Thymus (tissue), 11 donors: ENCODE measurements around the gene STIM1. TPM values are rescaled to one million over a fixed set of nuclear protein-coding genes. Genes with fewer than 3 reads are reported as not detected.

Experiments used
- DNase-seq, 9 donors: peaks; one replicate each; pipeline ENCODE4 v3.0.0-alpha.2; 2013; ENCODE audit warnings: low spot score in 9 of 9, low read depth in 6 of 9, missing footprints in 1 of 9
- H3K27ac ChIP-seq, 2 donors: one replicate each; pipeline ENCODE4 v1.5.1; 2013; ENCODE audit warnings: control low read depth in 1 of 2, low read depth in 1 of 2, low read length in 1 of 2, mild to moderate bottlenecking in 1 of 2, moderate library complexity in 1 of 2
- H3K27me3 ChIP-seq, 2 donors: one replicate each; pipeline ENCODE4 v1.5.1; 2013; ENCODE audit warnings: low read length in 1 of 2; ENCODE audit not compliant: control insufficient read depth in 2 of 2, insufficient read depth in 1 of 2
- H3K36me3 ChIP-seq, 2 donors: one replicate each; pipeline ENCODE4 v1.5.1; 2013; ENCODE audit warnings: low read length in 1 of 2, mild to moderate bottlenecking in 1 of 2, moderate library complexity in 1 of 2; ENCODE audit not compliant: control insufficient read depth in 2 of 2, insufficient read depth in 2 of 2
- H3K4me1 ChIP-seq, 2 donors: one replicate each; pipeline ENCODE4 v1.5.1; 2013; ENCODE audit warnings: low read length in 2 of 2; ENCODE audit not compliant: control insufficient read depth in 2 of 2, insufficient read depth in 2 of 2
- H3K4me3 ChIP-seq, 2 donors: one replicate each; pipeline ENCODE4 v1.5.1; 2013; ENCODE audit warnings: low read length in 2 of 2, control low read depth in 1 of 2, mild to moderate bottlenecking in 1 of 2
- H3K9me3 ChIP-seq, 2 donors: one replicate each; pipeline ENCODE4 v1.5.1; 2013; ENCODE audit warnings: low read length in 1 of 2, mild to moderate bottlenecking in 1 of 2; ENCODE audit not compliant: control insufficient read depth in 2 of 2, insufficient read depth in 1 of 2
- WGBS: extraction: QIAGEN DNeasy Blood & Tissue Kit; methylation state at CpG from one replicate; pipeline ENCODE4 v1.1.7; 2013; 5-methylcytosine and 5-hydroxymethylcytosine counted together
- polyA plus RNA-seq: library from polyadenylated mRNA; stranded (reverse); fragments of 200-250 nt; gene quantifications from one replicate; pipeline ENCODE4 v1.2.3, GENCODE V29; 2013
- total RNA-seq: library from RNA; stranded (reverse); fragments of 120-200 nt; gene quantifications from one replicate; pipeline ENCODE4 v1.2.4, GENCODE V29; 2013
- donor health status: healthy.

The STIM1 gene
- total and polyA plus RNA-seq, 2 donors = 30.8 to 33.0 TPM

DNA sequence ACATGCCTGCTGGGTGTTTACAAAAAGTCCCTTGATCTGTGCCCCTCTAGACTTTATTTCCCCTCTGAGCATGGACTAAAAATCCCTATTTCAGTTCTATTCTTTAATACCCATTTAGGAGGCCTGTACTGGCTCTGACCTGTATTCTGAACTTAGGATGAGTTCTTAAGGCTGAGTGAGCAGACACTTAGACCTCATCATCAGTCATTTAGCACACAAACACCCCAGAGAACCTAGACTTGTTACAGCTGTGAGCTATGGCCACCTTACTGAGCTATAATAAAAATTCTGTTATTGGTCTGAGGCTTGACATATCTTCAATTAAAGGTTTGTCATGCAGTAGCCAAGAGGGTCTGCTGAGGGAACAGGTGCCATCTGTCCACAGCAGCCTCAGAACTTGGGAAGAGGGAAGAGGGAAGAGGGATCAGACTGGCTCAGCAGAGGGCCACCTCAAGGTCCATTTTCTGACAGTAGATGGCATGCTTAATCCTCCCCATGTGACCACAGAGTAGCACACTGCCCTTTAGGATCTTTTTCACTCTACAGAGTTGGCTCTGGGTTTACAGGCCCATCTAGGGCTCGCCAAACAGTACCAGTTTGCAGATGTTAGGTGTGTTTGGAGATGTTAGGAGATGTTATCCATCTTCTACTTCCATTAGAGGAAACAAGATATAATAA is 209.0 kb downstream of the STIM1 start:
- Histone ChIP-seq H3K27ac (no peak overlapping the region), H3K9me3 (no peaks in the 10 kb centered on the region), H3K27me3 (no peaks in the 10 kb centered on the region), H3K4me1 (peaks cover 3 to 4% of the 10 kb centered on the region in 2 donors), H3K36me3 (peaks cover 27 to 33% of the 10 kb centered on the region in 2 donors), H3K4me3 (no peak overlapping the region)
- WGBS = 98% methylated on average over 1 of the region's 1 CpG
- DNase-seq = no peak

DNA sequence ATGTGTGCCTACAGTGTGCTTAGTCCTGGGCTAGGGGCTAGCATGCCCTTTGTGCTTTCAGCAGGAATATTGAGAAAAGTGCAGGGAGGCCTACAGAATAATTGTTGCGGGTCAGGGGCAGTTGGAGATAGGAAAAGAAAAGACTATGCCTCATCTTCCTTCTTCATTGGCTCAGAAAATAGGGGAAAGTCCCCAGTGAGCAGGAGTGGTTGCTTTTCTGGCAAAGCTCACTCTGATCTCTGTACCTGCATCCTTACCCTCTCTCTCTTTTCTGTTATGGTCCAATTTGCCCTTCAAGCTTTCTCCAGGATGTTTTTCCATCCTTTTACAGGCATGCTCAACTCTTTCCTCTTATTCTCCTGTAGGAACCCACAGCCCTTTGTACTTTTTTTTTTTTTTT is 209.6 kb downstream of the STIM1 start:
- Histone ChIP-seq H3K9me3 (no peaks in the 10 kb centered on the region), H3K27ac (no peak overlapping the region), H3K4me1 (peaks cover 3 to 4% of the 10 kb centered on the region in 2 donors), H3K4me3 (no peak overlapping the region), H3K27me3 (no peaks in the 10 kb centered on the region), H3K36me3 (peaks cover 27 to 32% of the 10 kb centered on the region in 2 donors)
- WGBS = 87% methylated on average over 1 of the region's 1 CpG
- no peak for DNase-seq

DNA sequence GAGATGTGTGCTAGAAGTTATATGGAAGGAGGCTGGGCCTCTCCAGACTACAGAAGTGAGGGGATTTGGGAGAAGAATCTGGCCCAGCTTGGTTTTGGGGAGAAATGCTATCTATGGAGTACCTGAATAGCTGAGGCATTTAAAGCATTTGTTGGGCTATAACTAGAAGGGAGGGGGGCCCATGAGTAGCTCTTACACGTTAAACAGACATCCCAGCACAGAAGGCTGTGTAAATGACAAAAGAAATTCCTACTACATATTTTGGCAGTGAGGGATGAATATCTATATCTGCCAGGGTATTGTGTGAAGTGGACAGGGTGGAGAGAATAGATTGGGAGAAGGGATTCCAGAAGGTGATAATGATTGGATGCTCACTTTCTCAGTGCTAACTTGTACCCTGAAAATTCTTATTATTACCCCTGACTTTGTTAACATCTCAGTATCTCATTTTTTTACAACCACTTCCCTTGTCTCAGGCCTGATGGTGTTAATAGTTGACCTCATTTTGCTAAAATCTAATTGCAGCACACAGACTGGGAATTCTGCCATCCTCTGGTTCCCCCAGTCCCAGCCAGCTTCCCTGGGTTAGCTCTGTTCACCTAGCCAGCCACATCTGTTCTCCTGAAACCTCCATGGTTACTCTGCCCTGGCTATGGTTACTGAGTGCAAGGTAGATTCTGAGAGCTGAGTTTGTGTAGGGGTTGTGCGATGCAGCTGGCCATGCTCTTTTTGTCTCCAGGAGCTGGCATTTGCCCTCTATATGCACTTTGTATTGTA is 210.3 kb downstream of the STIM1 start:
- 96% methylated on average over 2 of the region's 2 CpGs for WGBS
- no peaks in the 10 kb centered on the region for H3K9me3 ChIP-seq
- no peak for DNase-seq
- H3K36me3 ChIP-seq = peaks cover 26% of the 10 kb centered on the region in 2 donors
- no peak overlapping the region for H3K27ac ChIP-seq
- H3K4me1 ChIP-seq = peaks cover 3 to 4% of the 10 kb centered on the region in 2 donors
- H3K27me3 ChIP-seq = no peaks in the 10 kb centered on the region
- H3K4me3 ChIP-seq = no peak overlapping the region

DNA sequence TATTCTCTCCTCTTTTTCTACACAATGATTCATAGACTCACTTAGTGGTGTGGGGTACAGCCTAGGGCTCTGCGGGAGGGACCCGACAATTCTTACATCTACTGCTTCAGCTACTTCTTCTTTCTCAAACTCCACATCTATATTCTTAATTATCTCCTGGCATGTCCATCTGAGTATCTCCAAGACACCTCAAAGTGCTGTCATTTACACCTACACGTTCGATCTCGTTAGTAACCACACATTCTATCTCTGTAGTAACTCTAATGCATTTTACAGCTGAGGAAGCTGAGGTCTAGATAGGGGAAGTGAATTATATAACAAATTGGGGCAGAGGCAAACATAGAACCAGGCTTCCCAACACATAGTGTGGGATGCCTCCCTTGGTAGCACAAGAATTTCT is 211.4 kb downstream of the STIM1 start:
- DNase-seq = no peak
- H3K36me3 ChIP-seq = peaks cover 22 to 26% of the 10 kb centered on the region in 2 donors

DNA sequence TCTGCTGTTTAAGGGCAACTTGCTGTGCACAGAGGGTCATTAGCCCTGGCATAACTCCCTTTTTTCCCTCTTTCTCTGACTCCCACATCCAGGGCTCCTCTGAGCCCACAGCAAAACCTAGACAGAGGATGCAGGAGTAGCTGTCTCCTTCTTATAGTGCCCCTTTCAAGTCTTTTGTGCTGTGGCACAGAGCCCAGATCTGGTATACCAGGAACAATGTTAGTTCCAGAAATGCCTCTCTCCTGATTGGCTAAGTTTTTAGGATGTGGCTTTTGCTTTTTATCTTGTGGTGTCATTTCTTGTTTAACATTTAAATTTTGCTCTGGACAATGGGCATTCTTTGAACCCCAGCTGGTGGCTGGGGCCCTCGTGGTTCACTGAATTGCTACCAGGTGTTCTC is 213.5 kb downstream of the STIM1 start:
- no peak for DNase-seq
- Histone ChIP-seq H3K27ac (no peak overlapping the region), H3K36me3 (peaks cover 36% of the 10 kb centered on the region in 2 donors), H3K4me1 (peaks cover 4 to 6% of the 10 kb centered on the region in 2 donors), H3K27me3 (no peaks in the 10 kb centered on the region), H3K4me3 (no peak overlapping the region), H3K9me3 (no peaks in the 10 kb centered on the region)
- 30% methylated on average over 1 of the region's 1 CpG for WGBS

More for the DNA sequence above, 211.4 kb downstream of the STIM1 start:
- Histone ChIP-seq H3K27me3 (no peaks in the 10 kb centered on the region), H3K4me1 (peaks cover 4 to 5% of the 10 kb centered on the region in 2 donors), H3K4me3 (no peak overlapping the region), H3K27ac (no peak overlapping the region), H3K9me3 (no peaks in the 10 kb centered on the region)
- 54% methylated on average over 5 of the region's 5 CpGs for WGBS

DNA sequence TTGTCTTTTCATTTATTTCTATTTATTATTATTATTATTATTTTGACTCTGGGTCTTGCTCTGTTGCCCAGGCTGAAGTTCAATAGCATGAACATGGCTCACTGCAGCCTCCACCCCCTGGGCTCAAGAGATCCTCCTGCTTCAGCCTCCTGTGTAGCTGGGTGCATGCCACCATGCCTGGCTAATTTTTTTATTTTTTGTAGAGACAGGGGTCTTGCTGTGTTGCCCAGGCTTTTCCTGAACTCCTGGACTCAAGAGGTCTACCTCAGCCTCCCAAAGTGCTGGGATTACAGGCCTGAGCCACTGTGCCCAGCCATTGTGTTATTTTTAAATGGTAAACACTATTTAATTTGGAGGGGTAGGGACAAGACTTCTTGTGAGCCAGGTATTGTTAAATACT is 215.9 kb downstream of the STIM1 start:
- H3K4me3 ChIP-seq = no peak overlapping the region
- H3K9me3 ChIP-seq = peaks cover 0 to 2% of the 10 kb centered on the region in 2 donors
- no peaks in the 10 kb centered on the region for H3K27me3 ChIP-seq
- H3K27ac ChIP-seq = no peak overlapping the region
- DNase-seq = no peak
- peaks cover 4 to 6% of the 10 kb centered on the region in 2 donors for H3K4me1 ChIP-seq
- peaks cover 36 to 44% of the 10 kb centered on the region in 2 donors for H3K36me3 ChIP-seq

DNA sequence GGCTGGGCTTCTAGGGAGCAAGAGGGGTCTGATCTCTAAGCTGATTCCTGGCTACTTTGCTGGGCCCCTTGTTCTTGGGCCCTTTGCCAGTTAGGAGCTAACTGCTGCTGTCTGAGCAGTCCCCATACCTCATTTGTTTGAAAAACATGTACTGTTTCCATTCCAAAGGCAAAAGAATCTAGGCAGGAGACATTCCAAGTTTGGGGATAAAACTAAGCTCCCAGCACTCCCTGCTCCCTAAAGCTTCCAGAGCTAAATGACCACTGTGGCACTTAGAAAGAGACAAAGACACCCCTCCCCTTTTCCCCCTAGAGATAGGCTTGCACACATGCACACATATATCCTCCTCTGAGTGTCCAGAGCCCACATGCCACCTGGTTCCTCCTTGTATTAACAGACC is 216.4 kb downstream of the STIM1 start:
- H3K4me3 ChIP-seq = no peak overlapping the region
- H3K27me3 ChIP-seq = no peaks in the 10 kb centered on the region
- peak overlapping the region in 1 of 2 donors; percentile 49 for H3K27ac ChIP-seq
- peaks cover 35 to 44% of the 10 kb centered on the region in 2 donors for H3K36me3 ChIP-seq
- peak in 1 of 9 donors; percentile 18 for DNase-seq
- H3K4me1 ChIP-seq = peaks cover 4 to 6% of the 10 kb centered on the region in 2 donors
- H3K9me3 ChIP-seq = peaks cover 0 to 2% of the 10 kb centered on the region in 2 donors

DNA sequence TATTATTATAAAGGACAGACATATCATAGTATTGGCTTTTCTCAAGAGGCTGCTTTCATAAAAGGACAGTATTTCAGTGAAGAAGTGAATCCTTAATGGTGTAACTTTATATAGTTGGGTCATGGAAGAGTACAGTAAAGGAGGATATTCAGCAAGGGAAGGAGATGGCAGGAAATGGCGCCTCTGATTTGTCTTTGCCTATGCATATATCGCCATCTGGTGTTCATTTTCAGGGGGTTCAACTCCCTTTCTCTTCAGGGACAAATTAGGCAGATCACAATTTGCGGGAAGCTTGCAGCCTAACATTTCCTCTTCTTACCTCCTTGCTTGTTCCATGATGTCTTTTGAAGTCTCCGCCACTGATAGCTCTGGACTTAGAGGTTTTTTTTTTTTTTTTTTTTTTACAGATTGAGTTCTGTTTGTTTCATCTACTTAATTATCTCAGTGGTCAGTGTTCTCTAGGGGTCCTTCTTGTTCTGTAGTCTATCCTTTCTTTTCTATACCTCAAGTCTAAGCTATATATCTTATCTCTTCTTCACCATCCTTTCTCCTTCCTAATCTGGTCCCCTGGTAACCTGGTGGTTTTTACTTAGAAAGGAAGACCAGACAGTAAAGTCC is 217.3 kb downstream of the STIM1 start:
- Histone ChIP-seq H3K27ac (no peak overlapping the region), H3K36me3 (peaks cover 33 to 39% of the 10 kb centered on the region in 2 donors)

DNA sequence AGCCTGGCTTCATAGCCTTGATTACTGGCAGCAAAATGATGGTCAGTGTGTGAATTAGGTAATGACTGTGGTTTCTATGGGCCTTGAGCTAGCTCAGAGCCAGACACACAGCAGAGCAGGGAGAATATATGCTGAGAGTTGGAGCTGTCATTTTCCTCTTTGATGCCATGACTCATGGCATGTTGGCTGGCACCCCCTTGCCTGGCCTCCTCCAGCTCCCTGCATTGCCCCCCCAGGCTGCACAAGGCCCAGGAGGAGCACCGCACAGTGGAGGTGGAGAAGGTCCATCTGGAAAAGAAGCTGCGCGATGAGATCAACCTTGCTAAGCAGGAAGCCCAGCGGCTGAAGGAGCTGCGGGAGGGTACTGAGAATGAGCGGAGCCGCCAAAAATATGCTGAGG is 218.8 kb downstream of the STIM1 start:
- no peak overlapping the region for H3K4me3 ChIP-seq
- H3K4me1 ChIP-seq = peaks cover 0 to 3% of the 10 kb centered on the region in 2 donors
- no peaks in the 10 kb centered on the region for H3K27me3 ChIP-seq
- WGBS = 89% methylated on average over 7 of the region's 7 CpGs
- peaks cover 33 to 41% of the 10 kb centered on the region in 2 donors for H3K36me3 ChIP-seq
- peaks cover 0 to 2% of the 10 kb centered on the region in 2 donors for H3K9me3 ChIP-seq
- no peak overlapping the region for H3K27ac ChIP-seq
- DNase-seq = no peak

More for the DNA sequence above, 217.3 kb downstream of the STIM1 start:
- DNase-seq = peak in 8 of 9 donors; percentile 64 to 87 (median 72)
- H3K27me3 ChIP-seq = no peaks in the 10 kb centered on the region
- no peak overlapping the region for H3K4me3 ChIP-seq
- peaks cover 4 to 6% of the 10 kb centered on the region in 2 donors for H3K4me1 ChIP-seq
- H3K9me3 ChIP-seq = peaks cover 0 to 2% of the 10 kb centered on the region in 2 donors
- WGBS = 22% methylated on average over 4 of the region's 4 CpGs
